Heart left ventricle (tissue), 16 donors: ENCODE measurements around the gene EGFL8. TPM values are rescaled to one million over a fixed set of nuclear protein-coding genes. Genes with fewer than 3 reads are reported as not detected.

Experiments used
- ATAC-seq, 4 donors: fragments of 200-7000 bp; cut with Tn5 transposase; one replicate each; pipeline ENCODE4 v1.9.1; 2020 to 2022; ENCODE audit warnings: moderate library complexity in 4 of 4, mild to moderate bottlenecking in 3 of 4, moderate number of reproducible peaks in 1 of 4
- DNase-seq, 5 donors: peaks; one replicate each; pipeline ENCODE4 v3.0.0-alpha.2; 2020
- H3K27ac ChIP-seq, 12 donors: fragments of 200-600 bp; sonication (generic) in 4 of 12; one replicate each; pipeline versions ENCODE4 v1.5.0 to v1.8.0; 2016 to 2022; ENCODE audit warnings: mild to moderate bottlenecking in 2 of 12
- H3K27me3 ChIP-seq, 9 donors: fragments of 200-600 bp; sonication (generic) in 2 of 9; one replicate each; pipeline versions ENCODE4 v1.5.1 to v1.8.0; 2016 to 2022; ENCODE audit warnings: mild to moderate bottlenecking in 3 of 9
- H3K36me3 ChIP-seq, 9 donors: fragments of 200-600 bp; sonication (generic) in 2 of 9; one replicate each; pipeline versions ENCODE4 v1.5.0 to v1.8.0; 2018 to 2022; ENCODE audit warnings: mild to moderate bottlenecking in 2 of 9
- H3K4me1 ChIP-seq, 12 donors: fragments of 200-600 bp; sonication (generic) in 4 of 12; one replicate each; pipeline versions ENCODE4 v1.5.0 to v1.8.0; 2016 to 2022; ENCODE audit warnings: mild to moderate bottlenecking in 3 of 12
- H3K4me3 ChIP-seq, 12 donors: fragments of 200-600 bp; sonication (generic) in 4 of 12; one replicate each; pipeline versions ENCODE4 v1.5.0 to v1.8.0; 2017 to 2022; ENCODE audit warnings: mild to moderate bottlenecking in 9 of 12, moderate library complexity in 4 of 12
- H3K9me3 ChIP-seq, 12 donors: fragments of 200-600 bp; sonication (generic) in 4 of 12; one replicate each; pipeline versions ENCODE4 v1.5.0 to v1.8.0; 2016 to 2022; ENCODE audit warnings: mild to moderate bottlenecking in 1 of 12
- POLR2A ChIP-seq, 2 donors: fragments of 450-650 bp; IDR thresholded peaks; one replicate each; pipeline ENCODE4 v1.6.1; 2017; ENCODE audit warnings: antibody characterized with exemption in 2 of 2, mild to moderate bottlenecking in 2 of 2, moderate library complexity in 2 of 2
- WGBS, 4 donors: extraction: QIAGEN DNeasy Blood & Tissue Kit in 2 of 4; methylation state at CpG; one replicate each; pipeline versions ENCODE4 v1.1.5 to v1.1.7; 2013 to 2018; 5-methylcytosine and 5-hydroxymethylcytosine counted together
- intact Hi-C, 10 donors: fragments of 100-400 bp; cut with DNase I; formaldehyde crosslinking; loops; one replicate each; pipeline versions ENCODE4 v1.11.1 to v1.14.2; 2022
- polyA plus RNA-seq, 2 donors: library from polyadenylated mRNA; stranded (reverse); fragments of 200-250 nt; gene quantifications; one replicate each; pipeline ENCODE4 v1.2.3, GENCODE V29; 2013
- total RNA-seq, 9 donors: library from RNA; depleted of rRNA in 2 of 9; stranded (reverse); fragments of >200 nt in 2 of 9; fragmentation: NEBNext Ultra II Directional in 3 of 9; extraction: Animal tissue kit (Norgen Biotek cat#: 25700) in 3 of 9; gene quantifications; one replicate each; pipeline versions ENCODE4 v1.1.0 to v1.2.4, GENCODE V29; 2016 to 2023
- TF ChIP-seq, protein P1 (sequence below), 12 donors: fragments of 200-600 bp; sonication (generic) in 4 of 12; IDR thresholded peaks; one replicate each; pipeline versions ENCODE4 v1.5.0 to v1.8.0; 2018 to 2022; ENCODE audit warnings: antibody characterized with exemption in 12 of 12, mild to moderate bottlenecking in 5 of 12
- donor health status: ischemic (EF 13 %, LVEDD 7.1; RV severe dilation, severe dysfunction).
- donor health status: healthy with polysubstance abuse.
- donor health status: DM: no; HTN: yes; CAD: no.
- donor health status: DM: no; HTN: no; CAD: no.
- donor health status: ischemic (EF 25% LVEDD 6.9; RV normal size, moderate dysfunction).
- donor health status: ischemic (EF 25% LVEDD 5.7; RV mildly dilated, moderate dysfunction).
- donor health status: healthy.
- donor health status: DM: yes; HTN: yes; CAD: no.
- donor health status: ischemic (EF 35%, LVEDD 5.7; RV mildly dilated, moderate dysfunction).
- donor health status: nonischemic (EF 11% LVEDD 7.7; RV severe dilation, severe dysfunction).
- donor health status: DM: yes; HTN: yes; CAD: no.
- donor health status: PGD.
- donor health status: ischemic (EF 29% LVEDD 5.4; RV normal size, mild dysfunction).
- donor health status: nonischemic (EF 23%, LVEDD 6.1; RV moderate dilation, normal function).

Gene EGFL8
- total and polyA plus RNA-seq, 11 donors = 2.4 to 11.2 (median 6.1) TPM

DNA sequence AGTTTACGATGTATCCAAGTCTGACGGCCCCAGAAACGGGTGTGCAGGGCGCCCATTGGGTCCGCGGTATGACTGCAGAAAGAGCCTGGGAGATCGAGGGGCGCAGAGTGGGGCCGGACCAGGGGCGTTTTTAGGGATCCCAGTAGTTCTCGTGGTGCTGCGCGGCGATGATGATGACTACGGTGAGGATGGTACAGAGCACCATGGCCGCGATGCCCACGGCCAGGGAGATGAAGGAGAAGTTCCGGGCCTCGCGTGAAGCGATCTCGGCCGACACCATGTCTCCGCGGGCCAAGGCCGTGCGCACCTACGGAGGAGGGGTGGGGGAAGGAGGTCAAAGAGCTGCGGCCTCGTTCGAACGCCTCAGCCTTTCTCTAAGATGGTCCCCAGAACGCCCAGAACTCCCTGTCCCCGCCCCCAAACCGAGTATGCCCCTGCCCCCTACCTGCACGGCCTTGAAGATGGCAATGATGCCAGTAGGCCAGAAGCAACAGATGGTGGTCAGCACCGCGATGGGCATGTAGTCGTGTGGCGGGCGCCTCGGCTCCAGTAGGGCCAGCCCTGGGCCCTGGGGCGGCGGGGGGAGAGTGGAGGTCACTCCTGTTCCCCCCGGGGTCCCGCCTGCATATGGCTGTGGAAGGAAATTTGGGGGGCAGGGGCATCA lies 15.2 kb upstream of the EGFL8 start:
- H3K4me3 ChIP-seq = peak overlapping the region in 9 of 12 donors; percentile 24 to 42 (median 34)
- intact Hi-C loops = no loop called here
- DNase-seq (peak in 1 of 5 donors; percentile 37), ATAC-seq (no peak)
- peaks cover 0 to 5% (median 0%) of the 10 kb centered on the region in 9 donors for H3K36me3 ChIP-seq
- TF ChIP-seq, protein P1, sequence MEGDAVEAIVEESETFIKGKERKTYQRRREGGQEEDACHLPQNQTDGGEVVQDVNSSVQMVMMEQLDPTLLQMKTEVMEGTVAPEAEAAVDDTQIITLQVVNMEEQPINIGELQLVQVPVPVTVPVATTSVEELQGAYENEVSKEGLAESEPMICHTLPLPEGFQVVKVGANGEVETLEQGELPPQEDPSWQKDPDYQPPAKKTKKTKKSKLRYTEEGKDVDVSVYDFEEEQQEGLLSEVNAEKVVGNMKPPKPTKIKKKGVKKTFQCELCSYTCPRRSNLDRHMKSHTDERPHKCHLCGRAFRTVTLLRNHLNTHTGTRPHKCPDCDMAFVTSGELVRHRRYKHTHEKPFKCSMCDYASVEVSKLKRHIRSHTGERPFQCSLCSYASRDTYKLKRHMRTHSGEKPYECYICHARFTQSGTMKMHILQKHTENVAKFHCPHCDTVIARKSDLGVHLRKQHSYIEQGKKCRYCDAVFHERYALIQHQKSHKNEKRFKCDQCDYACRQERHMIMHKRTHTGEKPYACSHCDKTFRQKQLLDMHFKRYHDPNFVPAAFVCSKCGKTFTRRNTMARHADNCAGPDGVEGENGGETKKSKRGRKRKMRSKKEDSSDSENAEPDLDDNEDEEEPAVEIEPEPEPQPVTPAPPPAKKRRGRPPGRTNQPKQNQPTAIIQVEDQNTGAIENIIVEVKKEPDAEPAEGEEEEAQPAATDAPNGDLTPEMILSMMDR (IDR thresholded peaks at IDR 0.05) = no peak
- no peak for TF ChIP-seq POLR2A (IDR thresholded peaks at IDR 0.05)
- H3K9me3 ChIP-seq = no peaks in the 10 kb centered on the region
- peaks cover 0 to 31% (median 14%) of the 10 kb centered on the region in 12 donors for H3K4me1 ChIP-seq
- 34 to 60% (median 47%) methylated on average over 44 to 47 of the region's 47 CpGs for WGBS, 4 donors
- H3K27me3 ChIP-seq = peaks cover 0 to 48% (median 6%) of the 10 kb centered on the region in 9 donors
- no peak overlapping the region for H3K27ac ChIP-seq

DNA sequence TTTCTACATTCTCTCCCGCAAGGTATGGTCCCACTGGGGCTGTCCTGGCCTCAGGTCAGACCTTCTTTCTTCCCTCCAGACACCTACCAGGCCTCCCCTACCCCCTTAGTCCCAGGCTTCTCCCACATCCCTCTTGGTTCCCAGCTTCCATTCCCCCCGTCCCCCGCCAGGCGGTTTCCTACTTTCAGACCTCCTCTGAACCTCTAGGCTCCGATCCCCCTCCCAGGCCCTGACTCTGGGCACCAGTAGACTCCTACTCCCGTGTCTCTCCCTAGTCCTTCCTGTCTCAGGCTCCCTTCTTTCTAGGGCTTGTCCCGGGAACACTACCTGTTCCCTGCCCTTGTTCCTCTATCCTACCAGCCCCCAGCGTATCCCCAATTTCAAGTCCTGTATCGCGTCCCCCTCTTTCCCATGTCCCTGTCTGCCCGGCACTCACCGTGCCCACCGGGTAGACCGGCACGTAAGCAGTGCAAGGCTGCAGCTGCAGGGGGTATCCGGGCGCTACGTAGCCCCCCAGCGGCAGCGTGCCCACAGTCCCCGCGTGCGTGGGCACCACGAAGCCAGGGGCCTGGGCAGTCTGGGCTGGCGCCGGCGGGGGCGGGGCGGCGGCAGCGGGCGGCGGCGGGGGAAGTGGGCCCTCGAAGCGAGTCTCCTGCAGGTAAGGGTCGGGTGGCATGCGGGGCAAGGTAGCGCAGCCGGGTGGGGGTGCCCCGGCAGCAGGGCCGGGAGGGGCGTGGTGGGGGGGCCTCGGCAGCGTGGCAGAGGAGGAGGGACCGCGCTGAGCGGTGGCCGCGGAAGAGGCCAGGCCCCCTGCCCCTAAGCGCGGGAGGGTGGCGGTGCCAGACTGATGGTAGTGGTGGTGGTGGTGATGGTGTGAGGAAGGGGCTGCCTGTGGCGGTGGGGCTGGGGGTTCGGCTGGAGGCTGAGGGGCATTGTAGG lies 14.2 kb upstream of the EGFL8 start:
- Histone ChIP-seq H3K9me3 (no peaks in the 10 kb centered on the region), H3K4me1 (peaks cover 6 to 37% (median 21%) of the 10 kb centered on the region in 12 donors), H3K36me3 (peaks cover 0 to 5% (median 0%) of the 10 kb centered on the region in 9 donors), H3K27ac (peak overlapping the region in 1 of 12 donors; percentile 41), H3K4me3 (peak overlapping the region in 3 of 12 donors; percentile 69 to 91 (median 69)), H3K27me3 (peaks cover 0 to 48% (median 6%) of the 10 kb centered on the region in 9 donors)
- 36 to 59% (median 51%) methylated on average over 53 to 55 of the region's 55 CpGs for WGBS, 4 donors
- TF ChIP-seq, protein P1 (IDR thresholded peaks at IDR 0.05) = no peak
- no peak for TF ChIP-seq POLR2A (IDR thresholded peaks at IDR 0.05)
- DNase-seq (no peak), ATAC-seq (no peak)
- intact Hi-C loops = loop anchor here in 6 of 10 donors (5.0 to 10.0 kb wide), 4 partner anchors 33 to 105 kb away; no protein-coding TSS in a partner anchor

DNA sequence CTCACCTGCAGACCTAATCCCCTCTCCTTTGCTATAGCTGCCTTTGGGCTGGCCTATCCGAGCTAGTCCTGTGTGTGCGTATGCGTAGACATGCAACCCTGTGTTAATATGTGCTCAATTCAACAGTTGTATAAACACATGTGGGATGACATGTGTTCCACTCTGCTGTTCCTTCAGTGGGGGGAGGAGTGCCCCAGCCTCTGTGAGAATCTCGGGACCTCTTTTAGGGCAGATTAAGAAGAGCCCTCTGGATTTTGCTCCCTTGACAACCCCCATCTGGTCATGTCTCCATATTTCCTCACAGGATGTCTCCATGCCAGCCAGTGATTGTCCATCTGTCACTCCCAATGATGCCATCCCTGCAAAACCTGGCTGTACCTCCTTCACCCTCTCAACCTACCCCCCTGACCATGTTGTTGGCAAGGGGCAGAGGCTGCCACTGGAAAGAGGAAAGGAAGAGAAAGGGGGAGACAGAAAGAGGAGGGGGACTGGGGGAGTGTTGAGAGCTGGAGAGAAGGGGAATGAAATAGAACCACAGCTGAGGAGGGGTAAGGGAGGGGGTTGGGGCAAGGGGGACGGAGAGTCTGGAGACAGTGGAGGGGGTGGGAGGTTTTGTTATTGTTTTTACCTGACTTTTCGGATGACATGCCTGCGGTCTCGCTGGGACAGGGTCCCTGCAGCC lies 13.1 kb upstream of the EGFL8 start:
- H3K4me1 ChIP-seq = peaks cover 6 to 41% (median 21%) of the 10 kb centered on the region in 12 donors
- peak overlapping the region in 5 of 12 donors; percentile 4 to 93 (median 54) for H3K27ac ChIP-seq
- H3K27me3 ChIP-seq = peaks cover 0 to 48% (median 6%) of the 10 kb centered on the region in 9 donors
- 36 to 47% (median 43%) methylated on average over 8 of the region's 8 CpGs for WGBS, 4 donors
- H3K9me3 ChIP-seq = no peaks in the 10 kb centered on the region
- TF ChIP-seq POLR2A (IDR thresholded peaks at IDR 0.05) = no peak
- TF ChIP-seq, protein P1 (IDR thresholded peaks at IDR 0.05) = no peak
- peak overlapping the region in 9 of 12 donors; percentile 41 to 91 (median 82) for H3K4me3 ChIP-seq
- intact Hi-C loops = loop anchor here in 6 of 10 donors (5.0 to 10.0 kb wide), 4 partner anchors 34 to 107 kb away; no protein-coding TSS in a partner anchor
- peaks cover 0 to 12% (median 5%) of the 10 kb centered on the region in 9 donors for H3K36me3 ChIP-seq
- ATAC-seq (no peak), DNase-seq (no peak)
